HUES64 (cell line): Measurements from ENCODE around the gene SMIM10L1.

Experiments
- H3K27ac ChIP-seq: 2 replicates; pipeline ENCODE4 v1.7.0; 2013; ENCODE audit warnings: low read depth, low read length, inconsistent platforms
- H3K27me3 ChIP-seq: 2 replicates; pipeline ENCODE4 v1.6.1; 2013; ENCODE audit warnings: mild to moderate bottlenecking, low read length; ENCODE audit not compliant: insufficient read depth
- H3K36me3 ChIP-seq: 2 replicates; pipeline ENCODE4 v1.6.1; 2013; ENCODE audit warnings: mild to moderate bottlenecking, low read length; ENCODE audit not compliant: insufficient read depth
- H3K4me1 ChIP-seq: 2 replicates; pipeline ENCODE4 v1.6.1; 2013; ENCODE audit warnings: mild to moderate bottlenecking, low read length, moderate library complexity; ENCODE audit not compliant: insufficient read depth
- H3K4me3 ChIP-seq: 2 replicates; pipeline ENCODE4 v1.5.1; 2013; ENCODE audit warnings: mild to moderate bottlenecking, low read length, moderate library complexity
- H3K9ac ChIP-seq: 2 replicates; pipeline ENCODE4 v1.6.1; 2013; ENCODE audit warnings: mild to moderate bottlenecking, low read depth, low read length
- H3K9me3 ChIP-seq: 2 replicates; pipeline ENCODE4 v1.6.1; 2013; ENCODE audit warnings: low read depth, low read length; ENCODE audit not compliant: insufficient read depth
- WGBS: fragments of 150-250, 120-280 bp; methylation state at CpG from one replicate; pipeline ENCODE4 v1.1.7; 2013; ENCODE audit warnings: missing lambda C conversion rate; 5-methylcytosine and 5-hydroxymethylcytosine counted together

SMIM10L1 gene

DNA sequence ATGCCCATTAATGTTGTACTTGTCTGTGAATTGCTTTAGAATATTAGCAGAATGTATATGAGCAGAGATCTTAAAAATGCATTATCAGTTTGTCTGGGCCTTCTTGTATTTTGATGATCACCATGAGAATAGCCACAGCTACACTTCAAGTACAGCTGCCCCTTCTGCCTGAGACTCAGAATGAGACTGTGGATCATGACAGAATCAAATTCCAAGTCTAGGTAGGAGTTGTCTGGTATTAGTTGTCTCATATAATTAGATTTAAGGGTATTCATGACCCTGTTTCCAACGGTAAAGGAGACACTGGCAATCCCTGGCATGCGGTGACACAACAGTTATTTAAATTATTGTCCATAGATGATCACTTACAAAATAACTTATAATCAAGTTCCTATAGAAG lies 18.3 kb upstream of the SMIM10L1 start:
- Histone ChIP-seq H3K9ac (no peak overlapping the region), H3K27ac (no peak overlapping the region), H3K9me3 (peaks cover 5% of the 10 kb centered on the region; the same call in 1 of the 2 replicates), H3K36me3 (peaks cover 16% of the 10 kb centered on the region; the same call in 1 of the 2 replicates), H3K4me3 (no peak overlapping the region), H3K27me3 (no peaks in the 10 kb centered on the region), H3K4me1 (peaks cover 28% of the 10 kb centered on the region)
- WGBS, result 93% methylated on average over 2 of the region's 2 CpGs

DNA sequence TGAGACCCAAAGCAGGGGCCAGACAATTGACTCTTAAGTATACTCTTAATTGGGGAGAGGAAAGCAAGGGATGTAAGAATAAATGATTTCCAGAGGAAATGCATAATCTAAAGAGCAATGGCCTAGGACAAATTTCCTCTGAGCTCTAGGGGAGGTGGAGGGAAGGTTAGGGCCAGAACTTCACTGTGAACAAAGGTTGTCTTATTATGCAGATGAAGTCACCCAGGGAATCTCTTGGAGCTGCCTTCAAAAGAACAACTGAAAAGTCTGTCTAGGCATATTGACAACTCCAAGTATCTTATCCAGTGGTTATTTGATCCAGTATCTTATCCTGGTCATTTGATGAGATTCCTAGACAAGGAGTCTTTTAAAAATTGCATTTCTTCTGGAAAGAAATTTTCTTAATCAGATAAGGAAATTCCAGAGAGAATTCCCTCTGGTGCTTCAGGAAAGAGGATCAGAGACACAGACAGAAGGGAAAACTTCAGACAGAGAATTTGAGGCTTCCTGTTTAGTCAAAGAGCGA lies 16.5 kb upstream of the SMIM10L1 start:
- H3K4me3 ChIP-seq, result peak overlapping the region; percentile 33
- H3K27me3 ChIP-seq, result no peaks in the 10 kb centered on the region
- no peak overlapping the region for H3K9ac ChIP-seq
- peaks cover 34% of the 10 kb centered on the region for H3K4me1 ChIP-seq
- peaks cover 18% of the 10 kb centered on the region; the same call in 1 of the 2 replicates for H3K36me3 ChIP-seq
- WGBS, result 100% methylated on average over 1 of the region's 1 CpG
- H3K9me3 ChIP-seq, result peaks cover 5% of the 10 kb centered on the region; the same call in 1 of the 2 replicates
- H3K27ac ChIP-seq, result peak overlapping the region; percentile 61

DNA sequence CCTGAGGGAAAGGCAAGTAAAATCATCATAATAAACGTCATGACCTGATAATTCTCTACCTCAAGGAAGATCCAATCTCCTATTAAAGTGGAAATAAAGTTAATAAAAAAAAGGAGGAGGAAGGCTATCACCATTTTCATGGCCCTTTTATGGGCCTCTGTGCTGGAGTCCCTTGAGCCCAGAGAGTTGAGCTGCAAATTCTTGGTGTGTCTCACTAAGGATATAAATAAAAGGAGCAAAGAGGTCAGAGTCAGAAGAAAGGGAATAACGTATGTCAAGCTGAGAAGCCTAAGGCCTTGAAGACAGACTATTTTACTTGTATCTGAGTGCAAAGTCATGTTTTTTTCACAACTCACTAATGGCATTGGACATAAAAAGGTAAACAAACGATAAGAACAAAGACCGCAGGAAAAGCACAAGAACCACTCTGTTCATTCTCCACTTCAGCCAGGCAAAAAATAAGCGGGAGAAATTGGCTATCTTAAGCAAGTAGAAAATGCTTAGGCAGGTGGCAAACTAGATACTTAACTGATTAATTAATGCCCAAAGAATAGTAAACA lies 12.0 kb upstream of the SMIM10L1 start:
- Histone ChIP-seq H3K9me3 (no peaks in the 10 kb centered on the region; the same call in 1 of the 2 replicates), H3K4me3 (no peak overlapping the region), H3K27ac (no peak overlapping the region), H3K4me1 (peaks cover 22% of the 10 kb centered on the region; the same call in 1 of the 2 replicates), H3K9ac (no peak overlapping the region), H3K36me3 (peaks cover 28% of the 10 kb centered on the region), H3K27me3 (no peaks in the 10 kb centered on the region)
- 94% methylated on average over 3 of the region's 5 CpGs for WGBS

DNA sequence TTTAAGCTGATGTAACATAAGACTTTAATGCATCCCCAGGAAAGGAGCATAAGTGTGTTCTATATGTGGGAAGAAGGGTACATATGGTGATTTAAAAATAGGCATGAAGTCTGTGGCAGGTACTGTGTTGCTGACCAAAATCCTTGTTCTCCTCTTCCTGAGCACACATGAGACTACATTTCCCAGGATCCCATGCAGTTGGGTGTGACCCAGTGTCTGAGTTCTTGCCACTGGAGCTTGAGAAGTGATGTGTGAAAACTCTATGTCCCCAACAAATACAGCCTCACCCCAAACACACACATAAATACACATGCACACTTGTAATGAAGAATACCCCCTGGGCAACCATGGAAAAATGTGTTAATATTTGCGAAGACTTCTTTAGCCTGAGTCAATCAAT lies 8.5 kb upstream of the SMIM10L1 start:
- Histone ChIP-seq H3K36me3 (peaks cover 45% of the 10 kb centered on the region), H3K27me3 (no peaks in the 10 kb centered on the region), H3K4me1 (peaks cover 8% of the 10 kb centered on the region; the same call in 1 of the 2 replicates), H3K9ac (no peak overlapping the region), H3K4me3 (no peak overlapping the region), H3K27ac (no peak overlapping the region), H3K9me3 (no peaks in the 10 kb centered on the region; the same call in 1 of the 2 replicates)
- WGBS, result 100% methylated on average over 1 of the region's 1 CpG

DNA sequence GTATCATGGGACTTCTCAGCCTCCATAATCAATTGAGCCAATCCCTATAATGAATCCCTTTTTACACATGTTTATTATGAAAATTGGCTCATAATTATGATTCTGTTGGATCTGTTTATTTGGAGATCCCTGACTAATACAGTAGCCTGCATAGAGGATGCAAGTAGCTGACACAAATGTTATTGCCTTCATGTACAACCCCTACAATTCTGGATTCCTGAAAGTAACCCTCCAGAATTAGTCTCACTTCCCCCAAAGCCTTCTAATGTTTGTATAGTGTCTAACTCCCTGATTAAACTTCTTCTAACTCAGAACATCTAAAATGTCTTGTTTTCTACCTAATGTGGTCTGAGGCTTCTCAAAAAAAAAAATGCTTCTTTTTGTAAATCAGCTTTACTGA lies 6.6 kb upstream of the SMIM10L1 start:
- H3K4me3 ChIP-seq, result no peak overlapping the region
- H3K27ac ChIP-seq, result no peak overlapping the region
- H3K36me3 ChIP-seq, result peaks cover 48% of the 10 kb centered on the region
- H3K9me3 ChIP-seq, result no peaks in the 10 kb centered on the region
- H3K9ac ChIP-seq, result no peak overlapping the region
- H3K27me3 ChIP-seq, result no peaks in the 10 kb centered on the region
- H3K4me1 ChIP-seq, result peaks cover 7% of the 10 kb centered on the region; the same call in 1 of the 2 replicates

DNA sequence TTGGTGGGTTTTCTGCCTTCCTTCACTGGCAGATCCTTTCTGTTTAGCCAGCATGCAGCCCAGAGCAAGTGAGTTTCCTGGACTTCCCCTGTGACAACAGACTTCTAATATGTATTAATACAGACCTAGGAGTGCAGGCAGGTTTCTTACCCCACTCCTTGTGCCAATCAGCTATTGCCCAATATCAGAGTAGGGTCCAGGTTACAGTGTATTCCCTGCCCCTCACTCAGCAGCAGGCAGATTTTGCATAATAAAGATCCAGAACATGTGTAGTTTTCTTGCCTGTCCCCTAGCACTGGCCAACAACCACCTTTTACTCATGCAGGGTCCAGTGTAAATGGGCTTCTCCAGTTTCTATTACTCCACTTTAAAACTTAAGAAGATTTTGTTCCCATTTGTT lies 4.7 kb upstream of the SMIM10L1 start:
- H3K27me3 ChIP-seq, result no peaks in the 10 kb centered on the region
- H3K4me1 ChIP-seq, result peaks cover 9% of the 10 kb centered on the region; the same call in 1 of the 2 replicates
- H3K9ac ChIP-seq, result no peak overlapping the region
- no peaks in the 10 kb centered on the region for H3K9me3 ChIP-seq
- H3K27ac ChIP-seq, result no peak overlapping the region
- H3K36me3 ChIP-seq, result peaks cover 47% of the 10 kb centered on the region
- H3K4me3 ChIP-seq, result no peak overlapping the region

DNA sequence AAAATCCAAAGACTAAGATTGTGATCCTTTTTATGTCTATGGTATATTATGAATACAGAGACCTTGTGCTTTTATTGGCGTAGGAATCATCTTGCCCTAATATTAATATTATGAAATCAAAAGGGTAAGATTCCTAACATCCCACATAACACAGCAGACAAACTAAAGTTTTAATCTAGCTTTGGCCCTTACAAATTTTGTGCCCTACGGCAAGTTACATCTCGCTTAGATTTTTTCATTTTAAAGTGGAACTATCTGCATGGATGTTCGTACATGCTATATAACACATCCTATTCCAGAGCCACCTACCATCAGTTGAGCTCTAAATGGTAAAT lies 217 bp upstream of the SMIM10L1 start:
- Histone ChIP-seq H3K36me3 (peaks cover 20% of the 10 kb centered on the region), H3K27me3 (no peaks in the 10 kb centered on the region), H3K4me3 (peak overlapping the region; percentile 95), H3K4me1 (peaks cover 20% of the 10 kb centered on the region; the same call in 1 of the 2 replicates), H3K27ac (peak overlapping the region; percentile 89), H3K9ac (peak overlapping the region; percentile 97), H3K9me3 (no peaks in the 10 kb centered on the region)
- WGBS, result 6% methylated on average over 3 of the region's 4 CpGs

DNA sequence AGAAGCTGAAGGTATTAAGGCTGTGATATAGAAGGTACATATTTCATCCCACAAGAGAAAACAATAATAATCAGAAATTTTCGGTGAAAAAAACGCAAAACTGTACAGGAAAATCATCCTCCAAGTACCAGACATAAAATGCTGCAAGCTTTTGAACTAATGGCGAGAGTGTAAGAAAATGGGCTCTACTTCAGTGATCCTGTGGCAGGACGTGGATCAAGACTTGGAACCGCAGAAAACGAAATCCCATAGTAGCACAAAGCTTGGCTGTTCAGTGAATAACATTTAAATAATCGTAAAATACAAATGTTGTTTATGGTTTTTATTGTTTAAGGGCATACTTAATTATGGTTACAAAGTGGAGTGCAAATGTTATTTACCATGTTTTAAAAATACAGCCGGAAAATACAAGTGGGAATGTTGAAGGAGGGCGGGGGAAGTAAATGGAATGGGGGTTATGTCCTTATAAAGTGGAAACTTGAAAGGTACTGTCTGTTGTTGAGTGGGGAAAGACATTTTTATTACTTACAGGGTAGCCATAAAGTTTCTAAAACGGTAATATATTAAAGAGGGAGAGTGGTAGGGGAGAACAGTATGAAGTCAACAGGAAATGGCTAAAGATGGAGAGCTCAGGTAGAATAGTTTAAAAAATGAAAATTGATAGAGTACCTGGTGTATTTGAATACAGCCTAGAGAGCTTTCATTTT lies 1.1 kb downstream of the SMIM10L1 start:
- Histone ChIP-seq H3K27me3 (no peaks in the 10 kb centered on the region), H3K9me3 (no peaks in the 10 kb centered on the region), H3K9ac (peak overlapping the region; percentile 97), H3K36me3 (peaks cover 14% of the 10 kb centered on the region; the same call in 1 of the 2 replicates), H3K27ac (peak overlapping the region; percentile 70), H3K4me3 (peak overlapping the region; percentile 95), H3K4me1 (peaks cover 20% of the 10 kb centered on the region; the same call in 1 of the 2 replicates)
- 4% methylated on average over 10 of the region's 10 CpGs for WGBS

DNA sequence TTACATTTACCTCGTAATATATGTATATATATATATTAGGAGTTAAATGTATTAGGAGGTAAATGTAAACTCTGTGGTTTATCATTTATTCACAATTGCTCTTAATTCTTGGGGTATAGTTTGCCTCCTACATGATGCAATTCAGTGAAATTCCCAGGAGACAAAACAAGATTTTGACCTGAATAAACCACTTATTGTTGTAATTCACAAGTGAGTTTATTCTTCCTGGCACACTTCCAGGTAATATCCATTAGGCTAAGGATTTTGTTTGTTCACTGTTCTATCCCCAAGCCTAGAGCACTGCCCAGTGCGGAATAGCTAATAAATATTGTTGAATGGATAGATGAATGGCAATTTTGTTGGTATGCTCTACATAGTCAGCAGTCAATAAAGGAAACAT lies 3.0 kb downstream of the SMIM10L1 start:
- no peaks in the 10 kb centered on the region for H3K27me3 ChIP-seq
- 100% methylated on average over 1 of the region's 2 CpGs for WGBS
- H3K9ac ChIP-seq, result no peak overlapping the region
- no peak overlapping the region for H3K27ac ChIP-seq
- H3K9me3 ChIP-seq, result no peaks in the 10 kb centered on the region
- no peak overlapping the region for H3K4me3 ChIP-seq
- peaks cover 16% of the 10 kb centered on the region; the same call in 1 of the 2 replicates for H3K4me1 ChIP-seq
- H3K36me3 ChIP-seq, result peaks cover 10% of the 10 kb centered on the region; the same call in 1 of the 2 replicates

DNA sequence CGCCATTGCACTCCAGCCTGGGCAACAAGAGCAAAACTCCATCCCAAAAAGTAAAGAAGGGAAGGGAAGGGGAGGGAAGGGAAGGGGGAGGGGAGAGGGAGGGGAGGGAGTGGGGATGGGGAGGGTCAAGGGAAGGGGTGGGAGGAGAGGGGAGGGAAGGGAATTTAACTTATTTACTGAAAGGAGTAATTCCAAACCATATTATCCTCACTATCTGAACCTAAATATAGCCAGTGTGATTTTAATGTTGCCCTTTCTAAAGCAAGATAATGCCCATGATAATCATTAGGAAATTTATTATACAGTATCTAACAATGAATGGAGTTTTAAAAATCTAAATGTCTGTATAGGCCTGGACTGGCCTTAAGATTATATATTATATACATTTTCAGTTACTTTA lies 7.3 kb downstream of the SMIM10L1 start:
- Histone ChIP-seq H3K9ac (no peak overlapping the region), H3K27me3 (no peaks in the 10 kb centered on the region), H3K4me1 (0 out of 2 replicates have a peak, but pooled peaks cover 3% of the 10 kb centered on the region), H3K4me3 (no peak overlapping the region), H3K9me3 (no peaks in the 10 kb centered on the region), H3K36me3 (no peaks in the 10 kb centered on the region; the same call in 1 of the 2 replicates), H3K27ac (no peak overlapping the region)
- 100% methylated on average over 1 of the region's 1 CpG for WGBS

DNA sequence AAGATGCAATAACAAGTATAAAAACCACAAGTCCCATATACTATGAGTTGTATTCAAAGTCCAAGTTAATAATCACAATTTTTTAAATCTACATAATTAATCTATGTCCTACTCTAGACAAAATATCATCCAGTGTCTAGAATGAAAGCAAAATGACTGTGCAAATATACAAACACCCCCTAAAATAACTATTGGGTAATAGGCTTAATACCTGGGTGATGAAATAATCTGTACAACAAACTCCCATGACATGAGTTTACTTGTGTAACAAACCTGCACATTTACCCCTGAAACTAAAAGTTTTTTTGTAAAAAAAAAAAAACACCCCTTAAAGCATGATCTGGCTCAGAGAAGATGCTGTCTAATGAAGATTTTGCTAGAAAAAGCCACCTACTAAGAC lies 11.5 kb downstream of the SMIM10L1 start:
- H3K27me3 ChIP-seq, result no peaks in the 10 kb centered on the region
- H3K9ac ChIP-seq, result no peak overlapping the region
- H3K4me1 ChIP-seq, result no peaks in the 10 kb centered on the region
- H3K4me3 ChIP-seq, result no peak overlapping the region
- H3K27ac ChIP-seq, result no peak overlapping the region
- H3K36me3 ChIP-seq, result no peaks in the 10 kb centered on the region
- no peaks in the 10 kb centered on the region for H3K9me3 ChIP-seq
